ENCODE measurements around the gene SPATA1.

SPATA1 gene

DNA sequence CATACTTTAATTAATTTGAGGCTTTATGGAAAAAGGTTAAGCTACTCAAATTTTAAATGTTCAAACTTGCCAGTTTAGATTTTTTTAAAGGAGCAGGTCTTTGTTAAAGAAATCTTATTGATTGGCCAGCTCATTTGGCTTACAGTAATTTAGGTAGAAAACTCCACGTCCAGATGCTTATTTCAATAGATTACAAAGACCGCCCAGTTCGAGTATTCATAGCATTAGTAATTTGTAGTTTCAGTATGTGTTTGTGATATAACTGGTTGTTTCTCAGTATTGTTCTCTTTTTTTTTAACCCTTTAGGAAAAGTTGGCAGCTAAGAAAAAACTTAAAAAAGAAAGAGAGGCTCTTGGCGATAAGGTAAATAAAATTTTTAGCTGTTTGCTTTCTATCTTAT is 25.5 kb upstream of the SPATA1 start:
- TF ChIP-seq, protein P1, sequence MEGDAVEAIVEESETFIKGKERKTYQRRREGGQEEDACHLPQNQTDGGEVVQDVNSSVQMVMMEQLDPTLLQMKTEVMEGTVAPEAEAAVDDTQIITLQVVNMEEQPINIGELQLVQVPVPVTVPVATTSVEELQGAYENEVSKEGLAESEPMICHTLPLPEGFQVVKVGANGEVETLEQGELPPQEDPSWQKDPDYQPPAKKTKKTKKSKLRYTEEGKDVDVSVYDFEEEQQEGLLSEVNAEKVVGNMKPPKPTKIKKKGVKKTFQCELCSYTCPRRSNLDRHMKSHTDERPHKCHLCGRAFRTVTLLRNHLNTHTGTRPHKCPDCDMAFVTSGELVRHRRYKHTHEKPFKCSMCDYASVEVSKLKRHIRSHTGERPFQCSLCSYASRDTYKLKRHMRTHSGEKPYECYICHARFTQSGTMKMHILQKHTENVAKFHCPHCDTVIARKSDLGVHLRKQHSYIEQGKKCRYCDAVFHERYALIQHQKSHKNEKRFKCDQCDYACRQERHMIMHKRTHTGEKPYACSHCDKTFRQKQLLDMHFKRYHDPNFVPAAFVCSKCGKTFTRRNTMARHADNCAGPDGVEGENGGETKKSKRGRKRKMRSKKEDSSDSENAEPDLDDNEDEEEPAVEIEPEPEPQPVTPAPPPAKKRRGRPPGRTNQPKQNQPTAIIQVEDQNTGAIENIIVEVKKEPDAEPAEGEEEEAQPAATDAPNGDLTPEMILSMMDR (IDR thresholded peaks at IDR 0.05; ENCODE audit: borderline replicate concordance, insufficient read depth, low read depth, low read length), result no peak
- no peak overlapping the region for H3K4me3 ChIP-seq (ENCODE audit: low read depth, low read length)

DNA sequence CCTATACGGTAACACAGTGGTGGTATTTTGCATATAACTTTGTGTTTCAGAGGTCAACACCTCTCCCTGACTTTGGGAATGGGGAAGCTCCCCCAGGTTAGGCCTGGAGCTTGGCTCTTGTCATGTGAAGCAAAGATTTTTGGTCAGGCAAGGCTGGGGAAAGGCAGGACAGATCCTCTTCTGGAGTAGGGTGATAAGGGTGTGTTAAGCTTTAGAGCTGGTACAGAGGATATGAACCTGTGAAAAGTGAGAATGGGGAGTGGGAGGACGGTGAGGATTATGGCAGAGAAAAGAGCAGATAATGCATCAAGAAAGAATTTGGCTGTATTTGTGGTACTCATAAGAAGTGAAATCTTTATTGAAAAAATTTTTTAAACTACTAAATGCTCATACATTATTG is 24.9 kb upstream of the SPATA1 start:
- TF ChIP-seq, protein P1 (IDR thresholded peaks at IDR 0.05; ENCODE audit: borderline replicate concordance, insufficient read depth, low read depth, low read length), result no peak
- no peak overlapping the region for H3K4me3 ChIP-seq (ENCODE audit: low read depth, low read length)

DNA sequence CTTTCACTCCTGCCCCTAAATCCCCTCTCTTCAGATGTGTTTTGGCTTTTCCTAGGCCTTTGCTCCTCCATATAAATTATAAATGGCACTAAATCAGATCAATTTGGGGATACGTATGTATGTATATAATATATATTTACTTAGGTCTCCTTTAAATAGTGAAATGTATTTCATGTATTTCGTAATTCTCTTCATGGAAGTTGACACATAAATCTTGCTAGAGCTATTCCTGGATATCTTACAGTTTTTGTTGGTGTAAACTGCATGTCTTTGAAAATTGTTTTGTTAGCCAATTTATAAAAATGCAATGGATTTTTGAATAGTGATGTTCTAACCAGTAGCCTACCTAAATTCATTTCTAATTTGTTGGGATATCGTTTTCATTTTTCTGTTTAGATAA is 18.1 kb upstream of the SPATA1 start:
- TF ChIP-seq, protein P1 (IDR thresholded peaks at IDR 0.05; ENCODE audit: borderline replicate concordance, insufficient read depth, low read depth, low read length), result no peak
- no peak overlapping the region for H3K4me3 ChIP-seq (ENCODE audit: low read depth, low read length)

DNA sequence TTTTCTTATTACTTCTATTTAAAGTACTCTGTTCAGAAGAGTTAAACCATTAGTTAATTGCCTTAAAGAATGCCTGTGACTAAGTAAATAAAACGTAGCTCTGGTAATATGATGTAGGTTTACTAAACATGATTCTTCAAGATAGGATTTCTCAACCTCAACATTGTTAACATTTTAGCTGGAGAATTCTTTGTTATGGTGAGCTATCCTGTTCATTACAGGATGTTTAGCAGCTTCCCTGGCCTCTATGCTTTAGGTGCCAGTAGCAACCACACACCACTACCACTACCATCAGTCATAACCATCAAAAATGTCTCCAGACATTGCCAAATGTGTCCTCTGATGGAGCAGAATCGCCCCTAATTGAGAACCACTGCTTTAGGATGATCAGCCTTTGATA is 16.4 kb upstream of the SPATA1 start:
- TF ChIP-seq, protein P1 (IDR thresholded peaks at IDR 0.05; ENCODE audit: borderline replicate concordance, insufficient read depth, low read depth, low read length), result no peak
- H3K4me3 ChIP-seq (ENCODE audit: low read depth, low read length), result no peak overlapping the region

DNA sequence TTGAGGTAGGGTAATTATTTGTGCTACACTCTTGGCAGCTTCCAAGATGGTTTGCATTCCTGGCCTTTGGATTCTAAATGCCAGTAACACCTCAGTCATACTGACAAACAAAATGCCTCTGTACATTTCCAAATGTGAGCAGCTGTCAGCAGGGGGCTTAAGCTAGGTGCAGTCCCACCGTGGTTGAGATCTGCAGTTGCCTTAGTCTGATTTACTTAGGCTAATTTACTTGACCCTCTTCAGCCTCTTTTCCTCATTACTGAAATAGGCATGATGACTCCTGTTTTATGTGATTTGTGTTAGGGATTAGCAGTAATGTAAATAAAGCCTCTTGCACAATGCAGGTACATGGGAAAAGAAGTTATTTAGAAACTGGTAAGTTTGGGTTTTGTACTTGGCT is 13.5 kb upstream of the SPATA1 start:
- TF ChIP-seq, protein P1 (IDR thresholded peaks at IDR 0.05; ENCODE audit: borderline replicate concordance, insufficient read depth, low read depth, low read length), result no peak
- no peak overlapping the region for H3K4me3 ChIP-seq (ENCODE audit: low read depth, low read length)

DNA sequence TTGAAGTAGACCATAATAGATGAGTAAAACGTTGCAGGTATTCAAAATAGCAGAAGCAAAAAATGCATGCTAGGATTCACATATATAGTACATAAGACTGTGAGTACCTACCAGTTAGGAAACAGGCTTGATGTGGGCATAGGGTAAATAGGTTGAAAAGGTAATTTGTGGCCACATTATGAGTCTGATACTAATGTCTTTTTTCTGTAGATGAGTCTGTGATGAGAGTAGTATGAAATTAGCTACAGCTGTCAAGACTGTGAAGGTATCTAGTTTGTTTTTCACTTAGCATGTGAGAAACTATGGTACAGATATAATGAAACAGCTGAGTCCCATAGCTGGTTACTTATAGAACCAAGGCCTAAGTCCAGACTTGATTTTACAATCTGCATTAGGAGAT is 12.4 kb upstream of the SPATA1 start:
- TF ChIP-seq, protein P1 (IDR thresholded peaks at IDR 0.05; ENCODE audit: borderline replicate concordance, insufficient read depth, low read depth, low read length), result no peak

DNA sequence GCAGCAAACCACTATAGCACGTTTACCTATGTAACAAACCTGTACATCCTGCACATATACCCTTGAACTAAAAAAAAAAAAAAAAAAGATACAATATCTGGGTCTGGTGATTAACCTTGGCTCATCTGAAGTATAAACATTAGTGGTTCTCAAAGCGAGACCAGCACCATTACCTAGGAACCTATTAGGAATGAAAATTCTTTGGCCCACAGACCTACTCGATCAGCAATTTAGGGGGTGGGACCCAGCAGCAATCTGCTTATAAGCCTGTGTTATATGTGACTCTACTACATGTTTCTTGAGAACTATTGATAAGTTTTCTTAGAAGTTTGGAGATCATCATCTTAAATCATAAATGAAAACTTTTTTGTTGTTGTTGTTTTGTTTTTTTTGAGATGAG is 9.7 kb upstream of the SPATA1 start:
- TF ChIP-seq, protein P1 (IDR thresholded peaks at IDR 0.05; ENCODE audit: borderline replicate concordance, insufficient read depth, low read depth, low read length), result no peak
- no peak overlapping the region for H3K4me3 ChIP-seq (ENCODE audit: low read depth, low read length)

More for the DNA sequence above, 12.4 kb upstream of the SPATA1 start:
- no peak overlapping the region for H3K4me3 ChIP-seq (ENCODE audit: low read depth, low read length)

Data from GM12875 (cell line).